ENCODE measurements around the gene RAB36.

DNA sequence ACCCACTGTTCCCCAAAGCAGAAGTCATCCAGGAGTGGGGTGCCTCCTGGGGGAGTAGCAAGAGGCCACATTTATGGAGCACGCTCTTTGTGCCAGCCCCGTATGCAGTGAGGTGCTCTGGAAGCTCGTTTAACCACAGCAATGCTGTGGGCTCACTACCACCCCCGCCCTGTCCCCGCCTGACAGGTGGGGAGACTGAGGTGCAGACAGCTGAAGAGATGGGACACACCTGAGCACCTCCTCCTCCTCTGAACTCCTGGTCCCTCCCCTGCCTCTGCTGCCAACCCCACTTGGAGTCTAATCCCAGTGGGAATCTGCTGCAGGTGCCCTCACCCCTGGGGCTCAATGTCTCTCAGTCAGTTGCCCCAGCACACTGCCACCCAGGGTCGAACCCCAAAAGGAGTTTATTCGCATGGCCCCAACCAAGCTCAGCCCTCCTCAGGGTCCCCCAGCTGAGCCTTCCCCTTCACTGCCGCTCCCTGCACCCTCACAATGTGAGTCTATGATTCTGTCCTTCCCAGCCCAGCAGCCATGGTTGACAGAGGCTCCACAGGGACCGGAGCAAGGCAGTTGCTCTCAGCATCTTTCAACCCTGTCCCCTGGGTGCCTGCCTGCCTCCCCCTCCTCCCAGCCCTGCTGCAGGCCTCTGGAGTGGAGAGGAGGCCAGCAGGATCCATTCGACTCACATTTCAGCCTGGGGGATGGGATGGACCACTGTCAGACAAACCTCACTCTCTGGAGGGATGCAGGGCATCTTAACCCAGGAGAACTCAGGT is 21.8 kb downstream of the RAB36 start:
- TF ChIP-seq CTCF (conservative IDR thresholded peaks at IDR 0.05; ENCODE audit: low read length) (no peak), EZH2phosphoT487 (IDR thresholded peaks at IDR 0.05; ENCODE audit: borderline replicate concordance, low read depth, low read length) (no peak)
